22Rv1 (cell line): ENCODE results near the gene TNS3.

Experiments
- H3K27ac ChIP-seq: fragments of 450-650 bp; 2 replicates; pipeline ENCODE4 v1.5.1; 2017
- ZFX ChIP-seq: fragments of 450-650 bp; IDR thresholded peaks from 2 replicates; pipeline ENCODE4 v1.6.1; 2017; ENCODE audit warnings: antibody characterized with exemption, borderline replicate concordance
- TF ChIP-seq, protein P1 (sequence below): fragments of 450-650 bp; IDR thresholded peaks from 2 replicates; pipeline ENCODE4 v1.5.1; 2017; ENCODE audit warnings: mild to moderate bottlenecking

The TNS3 gene

DNA sequence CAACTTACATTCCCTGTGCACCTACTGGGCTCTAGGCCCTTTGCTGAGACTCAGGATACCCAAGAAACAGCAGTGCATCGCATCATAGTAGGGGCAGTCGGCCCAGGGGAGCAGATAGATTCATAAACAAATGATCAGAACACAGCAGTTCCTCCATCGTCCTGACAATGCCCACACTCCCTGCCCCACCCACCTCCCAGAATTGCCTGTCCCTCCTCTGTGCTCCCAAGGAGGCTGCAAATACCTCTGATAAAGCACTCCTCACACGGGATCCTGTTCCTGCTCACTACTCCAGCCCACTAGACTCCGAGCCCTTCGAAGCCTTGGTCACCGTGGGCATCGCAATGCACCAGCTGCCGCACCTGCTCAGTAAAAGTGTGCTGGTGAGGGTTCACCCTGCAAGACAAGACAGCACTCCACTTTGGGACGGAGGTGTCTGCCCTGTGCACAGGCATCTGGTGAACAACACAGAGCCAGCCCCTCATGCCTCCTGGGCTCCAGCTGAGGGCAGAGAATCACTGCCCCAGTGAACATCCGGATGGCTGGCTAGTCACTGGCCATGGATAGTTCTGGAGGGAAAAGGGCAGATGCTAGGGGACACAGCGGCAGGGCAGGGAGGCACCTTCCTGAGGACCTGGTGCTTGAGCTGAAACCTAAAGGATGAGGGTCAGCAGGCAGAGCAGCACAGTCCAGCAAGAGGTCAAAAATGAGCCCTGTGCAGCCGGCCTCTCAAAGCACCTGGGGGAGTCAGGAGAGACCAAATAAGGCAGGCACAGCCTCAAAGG lies 60.7 kb downstream of the TNS3 start:
- TF ChIP-seq, protein P1, sequence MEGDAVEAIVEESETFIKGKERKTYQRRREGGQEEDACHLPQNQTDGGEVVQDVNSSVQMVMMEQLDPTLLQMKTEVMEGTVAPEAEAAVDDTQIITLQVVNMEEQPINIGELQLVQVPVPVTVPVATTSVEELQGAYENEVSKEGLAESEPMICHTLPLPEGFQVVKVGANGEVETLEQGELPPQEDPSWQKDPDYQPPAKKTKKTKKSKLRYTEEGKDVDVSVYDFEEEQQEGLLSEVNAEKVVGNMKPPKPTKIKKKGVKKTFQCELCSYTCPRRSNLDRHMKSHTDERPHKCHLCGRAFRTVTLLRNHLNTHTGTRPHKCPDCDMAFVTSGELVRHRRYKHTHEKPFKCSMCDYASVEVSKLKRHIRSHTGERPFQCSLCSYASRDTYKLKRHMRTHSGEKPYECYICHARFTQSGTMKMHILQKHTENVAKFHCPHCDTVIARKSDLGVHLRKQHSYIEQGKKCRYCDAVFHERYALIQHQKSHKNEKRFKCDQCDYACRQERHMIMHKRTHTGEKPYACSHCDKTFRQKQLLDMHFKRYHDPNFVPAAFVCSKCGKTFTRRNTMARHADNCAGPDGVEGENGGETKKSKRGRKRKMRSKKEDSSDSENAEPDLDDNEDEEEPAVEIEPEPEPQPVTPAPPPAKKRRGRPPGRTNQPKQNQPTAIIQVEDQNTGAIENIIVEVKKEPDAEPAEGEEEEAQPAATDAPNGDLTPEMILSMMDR = no peak
- no peak for TF ChIP-seq ZFX
- no peak overlapping the region for H3K27ac ChIP-seq

DNA sequence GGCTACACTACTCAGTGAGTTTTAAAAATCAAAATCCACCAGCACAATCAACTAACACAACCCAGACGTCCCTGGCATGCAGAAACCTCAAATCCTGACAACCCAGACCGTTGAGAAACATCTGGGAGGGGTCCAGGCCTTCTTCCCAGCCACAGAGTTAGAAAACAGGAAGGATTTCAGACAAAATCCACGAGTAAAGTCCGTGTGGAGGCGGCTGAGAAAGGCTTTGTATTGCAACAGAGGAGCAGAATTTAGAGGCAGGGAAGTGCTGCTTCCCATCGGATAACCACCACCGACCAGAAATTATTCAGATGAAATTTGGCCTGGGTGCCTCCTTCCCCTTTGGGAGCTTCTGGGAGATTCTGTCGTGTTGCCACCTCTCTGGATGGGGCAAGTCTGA lies 61.5 kb downstream of the TNS3 start:
- TF ChIP-seq ZFX = no peak
- H3K27ac ChIP-seq = no peak overlapping the region

DNA sequence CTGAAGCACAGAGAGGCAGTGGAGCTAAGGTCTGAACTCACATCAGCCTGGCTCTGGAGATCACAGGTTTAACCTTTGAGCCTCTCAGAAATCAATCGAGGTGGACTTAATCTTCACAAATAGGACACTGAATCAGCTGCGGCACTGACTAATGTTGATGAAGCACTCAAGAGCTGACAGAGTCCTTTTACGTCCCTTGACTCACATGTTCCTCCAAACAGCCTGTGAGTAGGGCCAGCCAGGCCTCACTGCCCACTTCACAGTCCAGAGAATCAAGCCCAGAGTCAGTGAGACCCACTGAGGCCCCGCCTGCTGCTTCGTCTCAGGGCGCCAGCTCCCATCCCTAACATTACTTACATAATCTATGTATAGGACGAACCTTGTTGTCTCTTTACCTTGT lies 63.1 kb downstream of the TNS3 start:
- no peak for TF ChIP-seq ZFX
- TF ChIP-seq, protein P1 = no peak

DNA sequence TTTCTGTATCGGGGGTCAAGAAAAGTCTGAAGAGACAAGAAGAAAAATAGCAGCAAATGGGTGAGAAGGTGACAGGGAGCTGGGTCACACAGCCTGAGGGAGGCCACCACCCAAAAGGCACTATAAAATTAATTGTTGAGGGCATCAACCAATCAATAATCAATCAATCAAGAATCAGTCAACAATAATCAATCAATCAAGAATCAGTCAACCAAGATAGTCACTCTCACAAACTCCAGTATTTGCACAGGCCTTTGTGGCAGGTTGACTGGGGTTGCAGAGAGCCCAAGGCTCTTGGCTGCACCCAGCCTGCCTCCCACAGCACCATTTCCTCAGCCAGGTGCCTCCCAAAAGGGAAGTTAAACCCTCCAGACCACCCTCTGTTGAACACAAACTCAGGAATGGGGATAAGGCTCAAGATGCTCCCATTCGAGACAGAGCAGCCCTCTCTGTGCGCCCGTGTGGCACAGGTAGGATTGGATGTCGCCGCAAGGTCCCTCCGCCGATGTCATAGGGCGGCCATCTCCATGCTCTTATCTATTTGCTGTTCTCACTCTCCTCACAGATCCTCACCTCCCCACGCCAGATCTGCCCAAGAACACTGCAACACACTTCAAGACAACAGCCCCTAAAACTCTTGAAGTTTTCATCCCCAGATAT lies 64.0 kb downstream of the TNS3 start:
- TF ChIP-seq ZFX = no peak
- TF ChIP-seq, protein P1 = no peak
- H3K27ac ChIP-seq = no peak overlapping the region

More for the DNA sequence above, 63.1 kb downstream of the TNS3 start:
- H3K27ac ChIP-seq = no peak overlapping the region

DNA sequence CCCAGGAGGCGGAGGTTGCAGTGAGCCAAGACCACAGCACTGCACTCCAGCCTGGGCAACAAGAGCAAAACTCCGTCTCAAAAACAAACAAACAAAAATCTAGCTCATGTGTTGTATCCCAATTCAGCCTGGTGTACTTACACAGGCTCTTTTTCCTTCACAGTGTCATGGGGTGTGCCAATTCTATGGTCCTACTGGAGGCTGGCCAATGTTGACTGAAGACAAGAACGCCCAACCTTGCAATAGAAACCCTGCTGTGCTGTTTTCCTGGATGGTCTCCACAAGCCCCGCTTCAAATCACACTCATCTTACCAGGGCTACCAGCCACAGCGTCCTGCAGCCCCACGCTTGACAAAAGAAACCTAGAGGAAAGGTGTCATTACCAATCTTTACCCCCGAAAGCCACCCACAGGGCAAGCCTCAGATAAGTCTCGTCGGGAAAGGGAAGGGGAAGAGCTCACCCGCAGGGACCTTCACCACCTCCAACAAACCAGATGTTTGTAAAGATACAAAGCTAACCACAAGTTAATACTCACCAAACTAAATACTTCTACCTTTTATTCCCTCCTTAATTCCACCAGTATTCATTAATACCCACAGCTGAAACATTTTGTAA lies 64.8 kb downstream of the TNS3 start:
- TF ChIP-seq, protein P1 = no peak
- no peak for TF ChIP-seq ZFX
- H3K27ac ChIP-seq = no peak overlapping the region

DNA sequence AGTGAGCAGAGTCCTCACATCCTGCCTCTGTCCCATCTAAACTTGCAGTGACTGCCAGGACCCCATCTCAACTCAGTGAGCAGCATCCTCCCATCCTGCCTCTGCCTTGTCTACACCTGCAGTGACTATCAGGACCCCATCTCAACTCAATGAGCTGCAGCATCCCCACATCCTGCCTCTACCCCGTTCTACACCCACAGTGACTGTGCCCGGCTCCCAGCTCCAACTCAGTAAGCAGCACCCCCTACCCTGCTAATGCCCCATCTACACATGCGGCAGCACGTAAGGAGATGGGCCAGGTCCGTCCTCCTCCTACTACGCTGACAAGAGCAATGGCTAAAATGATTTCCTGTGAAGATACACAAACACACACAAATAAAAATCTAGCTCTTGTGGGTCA lies 65.5 kb downstream of the TNS3 start:
- no peak overlapping the region for H3K27ac ChIP-seq

DNA sequence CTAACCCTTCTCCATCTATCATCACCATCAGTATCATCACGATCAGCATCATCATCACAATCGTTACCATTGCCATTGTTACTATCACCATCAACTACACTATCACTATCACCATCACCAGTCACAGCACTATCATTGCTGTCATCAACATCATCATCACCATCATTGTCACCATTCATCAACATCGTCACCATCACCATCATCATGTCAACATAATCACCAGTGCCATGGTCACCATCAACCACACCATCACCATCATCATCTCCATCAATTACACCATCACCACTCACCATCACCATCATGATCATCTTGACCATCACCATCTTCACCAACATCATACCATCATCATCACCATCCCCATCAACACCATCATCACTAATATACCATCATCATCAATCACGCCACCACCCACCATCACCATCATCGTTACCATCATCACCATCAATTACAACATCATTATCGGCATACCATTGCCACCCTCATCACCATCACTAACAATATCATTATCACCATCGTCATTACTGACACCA lies 66.5 kb downstream of the TNS3 start:
- no peak overlapping the region for H3K27ac ChIP-seq
- TF ChIP-seq, protein P1 = no peak
- TF ChIP-seq ZFX = no peak

More for the DNA sequence above, 65.5 kb downstream of the TNS3 start:
- TF ChIP-seq ZFX = no peak
- TF ChIP-seq, protein P1 = no peak
